GM06990 (cell line): Measurements from ENCODE around the gene SHMT2.

Source experiments
- DNase-seq: peaks from one replicate; pipeline ENCODE4 v3.0.0-alpha.2; 2011; ENCODE audit not compliant: insufficient read length; ENCODE audit errors: extremely low read depth
- H3K27me3 ChIP-seq: replicated peaks from 2 replicates; pipeline ENCODE4 v1.6.0; 2011; ENCODE audit warnings: low read length; ENCODE audit not compliant: control insufficient read depth, insufficient read depth
- H3K36me3 ChIP-seq: 2 replicates; pipeline ENCODE4 v1.5.1; 2011; ENCODE audit warnings: low read length; ENCODE audit not compliant: control insufficient read depth, insufficient read depth
- H3K4me3 ChIP-seq: replicated peaks from 2 replicates; pipeline ENCODE4 v1.5.1; 2011; ENCODE audit warnings: low read depth, mild to moderate bottlenecking, control low read depth, low read length
- CTCF ChIP-seq: IDR thresholded peaks from 2 replicates; pipeline ENCODE4 v1.5.1; 2011; ENCODE audit warnings: low read length, control low read depth, mild to moderate bottlenecking, inconsistent platforms; ENCODE audit not compliant: insufficient read depth, poor library complexity, severe bottlenecking

SHMT2 gene

GRCh38 chr12:57250541-57250940 lies 21.0 kb downstream of the SHMT2 start:
- no peaks in the 10 kb centered on the region for H3K36me3 ChIP-seq
- no peak overlapping the region for H3K4me3 ChIP-seq
- no peak for TF ChIP-seq CTCF

GRCh38 chr12:57250956-57251355 lies 21.4 kb downstream of the SHMT2 start, which contains the start of gene STAC3:
TSS of gene STAC3 (minus strand) at chr12:57251187. CDS start at chr12:57249636, 1,551 bp downstream.
- Histone ChIP-seq H3K4me3 (no peak within 1 kb of the TSS), H3K36me3 (peaks cover 1% of the 10 kb centered on the region), H3K27me3 (no peaks in the 10 kb centered on the region)
- DNase-seq: no peak
- no peak for TF ChIP-seq CTCF

More at GRCh38 chr12:57250541-57250940, 21.0 kb downstream of the SHMT2 start:
- DNase-seq: no peak
- no peaks in the 10 kb centered on the region for H3K27me3 ChIP-seq

- H3K4me3 ChIP-seq: no peak overlapping the region
- no peak for DNase-seq
- no peak for TF ChIP-seq CTCF
- H3K27me3 ChIP-seq: no peaks in the 10 kb centered on the region
- H3K36me3 ChIP-seq: peaks cover 14% of the 10 kb centered on the region
Measured at GRCh38 chr12:57254506-57255280, 25.2 kb downstream of the SHMT2 start.

GRCh38 chr12:57255916-57256315 lies 26.4 kb downstream of the SHMT2 start:
- TF ChIP-seq CTCF: no peak
- Histone ChIP-seq H3K36me3 (peaks cover 19% of the 10 kb centered on the region), H3K27me3 (no peaks in the 10 kb centered on the region), H3K4me3 (no peak overlapping the region)
- DNase-seq: no peak

GRCh38 chr12:57258977-57259970 lies 29.8 kb downstream of the SHMT2 start:
- Histone ChIP-seq H3K27me3 (no peaks in the 10 kb centered on the region), H3K4me3 (no peak overlapping the region), H3K36me3 (peaks cover 19% of the 10 kb centered on the region)
- no peak for TF ChIP-seq CTCF
- DNase-seq: no peak
